Endothelial cell of umbilical vein (primary cell): Measurements from ENCODE around the gene GPALPP1. TPM values are rescaled to one million over a fixed set of nuclear protein-coding genes. Genes with fewer than 3 reads are reported as not detected.

Experiments used
- BruUV-seq: library from RNA; stranded (reverse); fragments of 400-500 nt; replicated peaks from 2 replicates; lab custom pipeline; 2021; lab: Mats Ljungman, UMichigan
- CTCF ChIA-PET: fragments of 300-600, 350-600 bp; sonication (Branson Sonifier 250); formaldehyde crosslinking; loops from one replicate; lab custom pipeline; 2021; ENCODE audit warnings: antibody characterized with exemption, inconsistent platforms; lab: Charles Lee
- POLR2A ChIA-PET: fragments of 300-600, 350-600 bp; sonication (Branson Sonifier 250); formaldehyde crosslinking; loops from one replicate; lab custom pipeline; 2021; ENCODE audit warnings: antibody characterized with exemption, inconsistent platforms; lab: Charles Lee
- DNase-seq: peaks from one replicate; pipeline ENCODE4 v3.0.0-alpha.2; 2011; ENCODE audit warnings: low read depth, low spot score
- FAIRE-seq: peaks from 2 replicates; lab custom pipeline; 2011; peaks lifted over from hg19 to GRCh38; lab: Jason Lieb, UNC
- H2AFZ ChIP-seq: 2 replicates; pipeline ENCODE4 v1.6.0; 2012; ENCODE audit warnings: low read depth, low read length, control low read depth, inconsistent platforms
- H3K27ac ChIP-seq: 2 replicates; pipeline ENCODE4 v1.5.1; 2011; ENCODE audit warnings: low read depth, mild to moderate bottlenecking, control low read depth, low read length, moderate library complexity; ENCODE audit not compliant: insufficient read depth
- H3K27me3 ChIP-seq, 2 experiments: 2 replicates each; pipeline versions ENCODE4 v1.6.0 to v1.6.1; 2011; ENCODE audit warnings: low read length in 2 of 2, mixed read lengths in 1 of 2; ENCODE audit not compliant: control insufficient read depth in 2 of 2, insufficient read depth in 2 of 2
- H3K36me3 ChIP-seq, 2 experiments: 2 replicates in 1 of 2; 3 replicates in 1 of 2; pipeline ENCODE4 v1.5.1; 2011; ENCODE audit warnings: low read length in 2 of 2, mild to moderate bottlenecking in 1 of 2, moderate library complexity in 1 of 2; ENCODE audit not compliant: control insufficient read depth in 2 of 2, insufficient read depth in 2 of 2; ENCODE audit errors: extremely low read depth in 1 of 2
- H3K4me1 ChIP-seq: 3 replicates; pipeline ENCODE4 v1.5.1; 2011; ENCODE audit warnings: mild to moderate bottlenecking, low read length; ENCODE audit not compliant: control insufficient read depth, insufficient read depth; ENCODE audit errors: extremely low read depth
- H3K4me2 ChIP-seq: 2 replicates; pipeline ENCODE4 v1.6.1; 2011; ENCODE audit warnings: low read length, control low read depth, mixed read lengths; ENCODE audit not compliant: insufficient read depth
- H3K4me3 ChIP-seq, 3 experiments: fragments of 200-600 bp in 1 of 3; sonication (generic), shearing (Covaris generic) in 1 of 3; replicated peaks in 1 of 3; 2 replicates each; pipeline ENCODE4 v1.5.1; 2011 to 2016; ENCODE audit warnings: control low read depth in 3 of 3, low read length in 3 of 3, mild to moderate bottlenecking in 2 of 3, inconsistent platforms in 1 of 3, low read depth in 1 of 3, moderate library complexity in 1 of 3; ENCODE audit not compliant: insufficient read depth in 1 of 3
- H3K79me2 ChIP-seq: 2 replicates; pipeline ENCODE4 v1.6.0; 2012; ENCODE audit warnings: low read length, inconsistent platforms; ENCODE audit not compliant: control insufficient read depth, insufficient read depth
- H3K9ac ChIP-seq: replicated peaks from 2 replicates; pipeline ENCODE3; 2011; ENCODE audit warnings: low read length, control low read depth; ENCODE audit not compliant: insufficient read depth; ENCODE audit errors: extremely low read depth
- H3K9me1 ChIP-seq: replicated peaks from 3 replicates; pipeline ENCODE4 v1.6.0; 2011; ENCODE audit warnings: mild to moderate bottlenecking, low read length; ENCODE audit not compliant: control insufficient read depth, insufficient read depth; ENCODE audit errors: extremely low read depth
- H3K9me3 ChIP-seq: replicated peaks from 2 replicates; pipeline ENCODE4 v1.5.1; 2012; ENCODE audit warnings: low read length, inconsistent platforms; ENCODE audit not compliant: control insufficient read depth, insufficient read depth
- H4K20me1 ChIP-seq: replicated peaks from 2 replicates; pipeline ENCODE3; 2011; ENCODE audit warnings: mild to moderate bottlenecking, low read length; ENCODE audit not compliant: control insufficient read depth, insufficient read depth; ENCODE audit errors: extremely low read depth
- EZH2 ChIP-seq: IDR thresholded peaks from 2 replicates; pipeline ENCODE4 v1.6.1; 2012; ENCODE audit warnings: borderline replicate concordance, low read depth, mild to moderate bottlenecking, moderate library complexity, low read length, inconsistent platforms; ENCODE audit not compliant: severe bottlenecking
- FOS ChIP-seq: IDR thresholded peaks from 2 replicates; pipeline ENCODE4 v1.6.1; 2011; ENCODE audit warnings: mild to moderate bottlenecking, low read length, moderate library complexity, borderline replicate concordance; ENCODE audit not compliant: insufficient read depth
- GATA2 ChIP-seq: IDR thresholded peaks from 2 replicates; pipeline ENCODE4 v1.7.0; 2011; ENCODE audit warnings: low read depth, mild to moderate bottlenecking, moderate library complexity, mixed read lengths, low read length; ENCODE audit not compliant: insufficient read length, insufficient read depth
- JUN ChIP-seq: IDR thresholded peaks from 2 replicates; pipeline ENCODE4 v1.6.1; 2011; ENCODE audit warnings: borderline replicate concordance, low read depth; ENCODE audit not compliant: insufficient read length, insufficient read depth
- MYC ChIP-seq: IDR thresholded peaks from one replicate; pipeline ENCODE4 v1.6.1; 2011; ENCODE audit warnings: mild to moderate bottlenecking, low read depth, low read length
- POLR2A ChIP-seq: IDR thresholded peaks from 2 replicates; pipeline ENCODE4 v1.6.1; 2012; ENCODE audit warnings: low read depth, mild to moderate bottlenecking, control low read depth, low read length
- POLR2AphosphoS5 ChIP-seq: IDR thresholded peaks from 2 replicates; pipeline ENCODE4 v1.6.1; 2012; ENCODE audit warnings: low read depth, mild to moderate bottlenecking, control low read depth, low read length, moderate library complexity; ENCODE audit not compliant: insufficient read depth
- dilution Hi-C: fragments of 300-500 bp; cut with MboI; formaldehyde crosslinking; loops from one replicate; pipeline ENCODE4 v1.15.0; 2019; ENCODE audit warnings: low sequenced_read_pairs; ENCODE audit not compliant: extremely low pct_ligation_motif_present
- intact Hi-C: fragments of 100-400 bp; cut with micrococcal nuclease; formaldehyde crosslinking; loops from one replicate; pipeline ENCODE4 v1.10.0; 2022
- polyA plus RNA-seq, 4 experiments: library from polyadenylated mRNA; depleted of rRNA in 3 of 4; stranded (reverse) in 3 of 4; unstranded in 1 of 4; fragments of >200 nt; gene quantifications; 2 replicates each; pipeline versions ENCODE4 v1.2.1 to v1.2.3, GENCODE V29; 2011 to 2012; ENCODE audit warnings: missing spikeins in 1 of 4
- total RNA-seq: library from RNA; stranded (reverse); gene quantifications from 2 replicates; pipeline ENCODE4 v1.2.3, GENCODE V29; 2021
- TF ChIP-seq, protein P1 (sequence below), 2 donors: IDR thresholded peaks; 1 replicate in 1 of 2; 2 replicates in 1 of 2; pipeline ENCODE4 v1.5.1; 2011; ENCODE audit warnings: low read length in 2 of 2, mild to moderate bottlenecking in 2 of 2, moderate library complexity in 2 of 2, control low read depth in 1 of 2, inconsistent platforms in 1 of 2, low read depth in 1 of 2; ENCODE audit not compliant: insufficient read depth in 1 of 2; ENCODE audit errors: extremely low read depth in 1 of 2
- TF ChIP-seq, protein P2 (sequence below): IDR thresholded peaks from 2 replicates; pipeline ENCODE4 v1.6.1; 2011; ENCODE audit not compliant: insufficient read depth, insufficient read length

GPALPP1 gene
- total and polyA plus RNA-seq, 2 donors (not counting 3 experiments of a cell fraction or from before 2014, with no cell fraction given) = 8.5 to 28.2 TPM

DNA sequence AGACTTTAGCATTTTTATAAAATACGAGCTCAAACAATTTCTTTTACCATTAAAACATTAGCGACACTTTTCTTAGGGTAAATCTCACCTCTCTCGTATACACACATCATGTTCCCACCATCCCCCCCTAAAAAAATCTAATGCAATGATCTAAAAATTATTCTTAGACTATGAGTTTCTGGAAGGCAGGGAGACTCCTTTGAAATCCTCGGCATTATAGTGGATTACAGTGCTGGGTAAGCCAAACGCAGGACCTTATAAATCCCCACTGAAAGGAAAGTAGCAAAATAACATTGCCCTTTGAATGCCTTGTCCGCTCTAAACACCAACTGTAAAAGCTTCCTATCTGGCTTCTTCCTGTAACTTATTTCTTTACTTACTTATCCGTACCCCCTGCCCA, 35.1 kb upstream of the GPALPP1 start:
- Histone ChIP-seq H3K9ac (no peak overlapping the region), H3K4me2 (no peak overlapping the region), H3K4me3 (no peak overlapping the region), H3K36me3 (no peaks in the 10 kb centered on the region), H3K27ac (no peak overlapping the region), H3K4me1 (no peaks in the 10 kb centered on the region), H3K27me3 (no peaks in the 10 kb centered on the region), H3K9me1 (no peaks in the 10 kb centered on the region), H3K79me2 (no peaks in the 10 kb centered on the region), H2AFZ (no peak overlapping the region), H4K20me1 (no peaks in the 10 kb centered on the region), H3K9me3 (no peaks in the 10 kb centered on the region)
- intact Hi-C loops = no loop called here
- no peak for TF ChIP-seq POLR2A
- TF ChIP-seq MYC = no peak
- no peak for TF ChIP-seq POLR2AphosphoS5
- TF ChIP-seq, protein P1, sequence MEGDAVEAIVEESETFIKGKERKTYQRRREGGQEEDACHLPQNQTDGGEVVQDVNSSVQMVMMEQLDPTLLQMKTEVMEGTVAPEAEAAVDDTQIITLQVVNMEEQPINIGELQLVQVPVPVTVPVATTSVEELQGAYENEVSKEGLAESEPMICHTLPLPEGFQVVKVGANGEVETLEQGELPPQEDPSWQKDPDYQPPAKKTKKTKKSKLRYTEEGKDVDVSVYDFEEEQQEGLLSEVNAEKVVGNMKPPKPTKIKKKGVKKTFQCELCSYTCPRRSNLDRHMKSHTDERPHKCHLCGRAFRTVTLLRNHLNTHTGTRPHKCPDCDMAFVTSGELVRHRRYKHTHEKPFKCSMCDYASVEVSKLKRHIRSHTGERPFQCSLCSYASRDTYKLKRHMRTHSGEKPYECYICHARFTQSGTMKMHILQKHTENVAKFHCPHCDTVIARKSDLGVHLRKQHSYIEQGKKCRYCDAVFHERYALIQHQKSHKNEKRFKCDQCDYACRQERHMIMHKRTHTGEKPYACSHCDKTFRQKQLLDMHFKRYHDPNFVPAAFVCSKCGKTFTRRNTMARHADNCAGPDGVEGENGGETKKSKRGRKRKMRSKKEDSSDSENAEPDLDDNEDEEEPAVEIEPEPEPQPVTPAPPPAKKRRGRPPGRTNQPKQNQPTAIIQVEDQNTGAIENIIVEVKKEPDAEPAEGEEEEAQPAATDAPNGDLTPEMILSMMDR (IDR thresholded peaks at IDR 0.05; ENCODE audit: extremely low read depth in 1 of 2, insufficient read depth in 1 of 2, low read depth in 1 of 2, low read length in 2 of 2) = no peak
- no peak for TF ChIP-seq FOS
- TF ChIP-seq, protein P2, sequence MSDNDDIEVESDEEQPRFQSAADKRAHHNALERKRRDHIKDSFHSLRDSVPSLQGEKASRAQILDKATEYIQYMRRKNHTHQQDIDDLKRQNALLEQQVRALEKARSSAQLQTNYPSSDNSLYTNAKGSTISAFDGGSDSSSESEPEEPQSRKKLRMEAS = no peak
- TF ChIP-seq EZH2 = no peak
- no peak for TF ChIP-seq JUN
- no peak for TF ChIP-seq GATA2
- no TSS peak for BruUV-seq
- CTCF ChIA-PET = interaction anchor here (1.2 to 1.6 kb wide), 2 partner anchors 21 to 470 kb away, joined by 4 to 6 read pairs; no protein-coding TSS in a partner anchor
- DNase-seq (no peak), FAIRE-seq (no peak)
- POLR2A ChIA-PET = no interaction called here
- dilution Hi-C loops = no loop called here
